Chondrocyte (in vitro differentiated cells): ENCODE measurements around the gene ZNF385B. TPM values are rescaled to one million over a fixed set of nuclear protein-coding genes. Genes with fewer than 3 reads are reported as not detected.

Source experiments
- DNase-seq: peaks from one replicate; pipeline ENCODE4 v3.0.0; 2021; ENCODE audit warnings: mixed read lengths, low spot score
- H3K27ac Mint-ChIP-seq: one replicate; pipeline ENCODE4 v1.8.0; 2021; ENCODE audit warnings: mild to moderate bottlenecking, moderate library complexity, mixed read lengths; ENCODE audit not compliant: unreplicated experiment
- H3K27me3 Mint-ChIP-seq: 2 replicates; pipeline ENCODE4 v1.8.0; 2021; ENCODE audit warnings: low read depth, mixed read lengths
- H3K36me3 Mint-ChIP-seq: 2 replicates; pipeline ENCODE4 v1.8.0; 2021; ENCODE audit warnings: low read depth, mixed read lengths
- H3K4me1 Mint-ChIP-seq: 2 replicates; pipeline ENCODE4 v1.8.0; 2021; ENCODE audit warnings: low read depth, mild to moderate bottlenecking, mixed read lengths
- H3K4me3 Mint-ChIP-seq: one replicate; pipeline ENCODE4 v1.8.0; 2021; ENCODE audit warnings: mild to moderate bottlenecking, moderate library complexity, mixed read lengths; ENCODE audit not compliant: unreplicated experiment
- H3K9me3 Mint-ChIP-seq: 2 replicates; pipeline ENCODE4 v1.8.0; 2021; ENCODE audit warnings: low read depth, mixed read lengths
- CTCF ChIP-seq: fragments of 200-600 bp; sonication (generic); IDR thresholded peaks from 2 replicates; pipeline ENCODE4 v1.5.0; 2021; ENCODE audit warnings: antibody characterized with exemption, mild to moderate bottlenecking, moderate library complexity
- total RNA-seq: library from RNA; stranded (reverse); gene quantifications from 3 replicates; pipeline ENCODE4 v1.2.1, GENCODE V29; 2021

The ZNF385B gene
- total RNA-seq, 1 donor from 2014 or later, result 0.25 TPM

- DNase-seq, result peak; percentile 47
- TF ChIP-seq CTCF, result no peak
- H3K27me3 Mint-ChIP-seq, result peaks cover 8% of the 10 kb centered on the region
- peaks cover 4% of the 10 kb centered on the region for H3K4me1 Mint-ChIP-seq
- no peak overlapping the region for H3K4me3 Mint-ChIP-seq
- peaks cover 1% of the 10 kb centered on the region for H3K36me3 Mint-ChIP-seq
- H3K27ac Mint-ChIP-seq, result no peak overlapping the region
- H3K9me3 Mint-ChIP-seq, result no peaks in the 10 kb centered on the region
Measured at GRCh38 chr2:179671043-179671981, 190.1 kb downstream of the ZNF385B start.

- Mint-ChIP-seq H3K4me1 (no peaks in the 10 kb centered on the region), H3K36me3 (peaks cover 1% of the 10 kb centered on the region), H3K27me3 (peaks cover 8% of the 10 kb centered on the region), H3K27ac (no peak overlapping the region), H3K4me3 (no peak overlapping the region), H3K9me3 (no peaks in the 10 kb centered on the region)
- no peak for TF ChIP-seq CTCF
- DNase-seq, result no peak
Measured at GRCh38 chr2:179669196-179669595, 192.2 kb downstream of the ZNF385B start.

GRCh38 chr2:179664972-179665812 is 196.2 kb downstream of the ZNF385B start:
- H3K36me3 Mint-ChIP-seq, result no peaks in the 10 kb centered on the region
- H3K27me3 Mint-ChIP-seq, result peaks cover 6% of the 10 kb centered on the region
- H3K4me1 Mint-ChIP-seq, result no peaks in the 10 kb centered on the region
- no peak for DNase-seq
- TF ChIP-seq CTCF, result no peak
- no peak overlapping the region for H3K27ac Mint-ChIP-seq
- no peak overlapping the region for H3K4me3 Mint-ChIP-seq
- H3K9me3 Mint-ChIP-seq, result no peaks in the 10 kb centered on the region

GRCh38 chr2:179661986-179662385 is 199.4 kb downstream of the ZNF385B start:
- Mint-ChIP-seq H3K27ac (no peak overlapping the region), H3K9me3 (no peaks in the 10 kb centered on the region), H3K27me3 (peaks cover 2% of the 10 kb centered on the region), H3K36me3 (no peaks in the 10 kb centered on the region), H3K4me3 (no peak overlapping the region), H3K4me1 (no peaks in the 10 kb centered on the region)
- TF ChIP-seq CTCF, result no peak
- no peak for DNase-seq

GRCh38 chr2:179657068-179657595 is 204.3 kb downstream of the ZNF385B start:
- Mint-ChIP-seq H3K27ac (no peak overlapping the region), H3K27me3 (peaks cover 3% of the 10 kb centered on the region), H3K9me3 (no peaks in the 10 kb centered on the region), H3K4me1 (no peaks in the 10 kb centered on the region), H3K4me3 (no peak overlapping the region), H3K36me3 (no peaks in the 10 kb centered on the region)
- TF ChIP-seq CTCF, result no peak
- DNase-seq, result no peak
